Esophagus mucosa (tissue), 1 donor: ENCODE results near the gene OR6N2. TPM values are rescaled to one million over a fixed set of nuclear protein-coding genes. Genes with fewer than 3 reads are reported as not detected.

ENCODE experiments used
- ATAC-seq: fragments of 200-7000 bp; cut with Tn5 transposase; one replicate; pipeline ENCODE4 v1.9.1; 2020
- total RNA-seq: library from RNA; stranded (reverse); gene quantifications from one replicate; pipeline ENCODE4 v1.2.4, GENCODE V29; 2023
- donor health status: DM: yes; HTN: yes; CAD: no.

The OR6N2 gene
- total RNA-seq = not detected

- no peak for ATAC-seq
Observed at GRCh38 chr1:158781104-158781503, at the start of gene OR6N2. Gene OR6N2 (minus strand): TSS chr1:158781204. CDS start chr1:158777635, 3,569 bp downstream.

- ATAC-seq = no peak
Observed at GRCh38 chr1:158830074-158830677, 49.2 kb upstream of the OR6N2 start.

DNA sequence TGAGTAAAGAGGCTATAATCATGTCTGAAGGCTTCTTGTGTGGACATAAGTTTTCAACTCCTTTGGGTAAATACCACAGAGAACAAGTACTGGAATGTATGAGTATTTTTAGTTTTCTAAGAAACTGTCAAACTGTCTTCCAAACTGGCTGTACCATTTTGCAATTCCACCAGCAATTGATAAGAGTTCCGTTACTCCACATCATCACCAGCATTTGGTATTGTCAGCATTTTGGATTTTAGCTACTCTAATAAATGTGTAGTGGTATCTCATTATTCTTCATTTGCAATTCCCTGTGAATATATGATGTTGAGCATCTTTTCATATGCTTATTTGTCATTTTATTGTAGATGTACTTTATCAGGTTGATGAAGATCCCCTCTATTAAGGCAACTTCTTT is 40.7 kb upstream of the OR6N2 start:
- ATAC-seq = no peak

GRCh38 chr1:158819461-158820443 is 38.7 kb upstream of the OR6N2 start:
- no peak for ATAC-seq

GRCh38 chr1:158818975-158819431 is 38.0 kb upstream of the OR6N2 start:
- ATAC-seq = no peak

GRCh38 chr1:158818560-158818959 is 37.6 kb upstream of the OR6N2 start:
- ATAC-seq = no peak

- no peak for ATAC-seq
Observed at GRCh38 chr1:158814970-158815369, 34.0 kb upstream of the OR6N2 start.

GRCh38 chr1:158813164-158813563 is 32.2 kb upstream of the OR6N2 start:
- no peak for ATAC-seq

GRCh38 chr1:158812336-158812735 is 31.3 kb upstream of the OR6N2 start:
- ATAC-seq = no peak

GRCh38 chr1:158810311-158810710 is 29.3 kb upstream of the OR6N2 start:
- no peak for ATAC-seq

- no peak for ATAC-seq
Observed at GRCh38 chr1:158809862-158810261, 28.9 kb upstream of the OR6N2 start.

- ATAC-seq = no peak
Observed at GRCh38 chr1:158809256-158809655, 28.3 kb upstream of the OR6N2 start.

DNA sequence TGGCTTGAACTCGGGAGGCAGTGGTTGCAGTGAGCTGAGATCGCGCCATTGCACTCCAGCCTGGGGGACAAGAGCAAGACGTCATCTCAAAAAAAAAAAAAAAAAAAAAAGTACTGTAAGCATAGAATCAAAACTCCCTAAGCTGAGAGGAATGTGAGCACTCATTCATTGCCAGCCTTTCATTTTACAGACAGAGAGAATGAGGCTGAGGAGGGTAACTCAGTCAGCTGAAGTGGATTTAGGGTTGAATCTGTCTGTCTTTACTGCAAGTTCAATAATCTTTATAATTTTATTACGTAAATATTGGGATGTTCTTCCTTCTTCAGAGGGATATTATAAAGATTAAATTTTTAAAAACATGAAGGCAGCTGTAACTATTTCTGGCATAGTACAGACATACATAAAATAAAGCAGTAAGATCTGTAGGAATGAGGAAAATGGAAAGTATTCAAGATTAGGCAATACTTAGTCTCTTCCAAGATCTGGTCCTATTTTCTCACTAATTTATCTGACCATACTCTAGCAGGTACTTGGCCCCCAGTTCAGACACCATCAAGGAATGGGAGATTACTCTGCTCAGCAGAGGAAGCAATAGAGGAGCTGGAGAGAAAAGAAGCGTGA is 26.0 kb upstream of the OR6N2 start:
- ATAC-seq = no peak

GRCh38 chr1:158803678-158804077 is 22.7 kb upstream of the OR6N2 start:
- no peak for ATAC-seq

GRCh38 chr1:158801396-158801795 is 20.4 kb upstream of the OR6N2 start:
- no peak for ATAC-seq

DNA sequence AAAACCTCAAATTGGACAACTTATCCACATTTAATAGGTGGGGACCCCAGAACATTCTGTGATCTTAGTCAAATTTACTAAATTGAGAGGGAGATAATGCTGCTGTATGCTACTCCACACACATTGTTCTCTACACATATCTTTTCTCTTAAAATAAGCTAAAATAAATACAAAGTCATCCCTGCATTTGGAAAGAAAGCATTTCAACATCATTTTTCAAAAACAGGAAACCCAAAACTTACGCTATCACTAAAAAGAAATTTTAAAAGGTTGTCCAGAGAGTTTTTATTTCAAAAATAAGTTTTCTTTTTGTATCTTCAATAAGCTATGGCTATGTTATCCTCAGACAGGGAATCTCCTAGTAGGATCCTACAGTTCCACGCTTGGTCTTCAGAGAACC is 19.5 kb upstream of the OR6N2 start:
- no peak for ATAC-seq

DNA sequence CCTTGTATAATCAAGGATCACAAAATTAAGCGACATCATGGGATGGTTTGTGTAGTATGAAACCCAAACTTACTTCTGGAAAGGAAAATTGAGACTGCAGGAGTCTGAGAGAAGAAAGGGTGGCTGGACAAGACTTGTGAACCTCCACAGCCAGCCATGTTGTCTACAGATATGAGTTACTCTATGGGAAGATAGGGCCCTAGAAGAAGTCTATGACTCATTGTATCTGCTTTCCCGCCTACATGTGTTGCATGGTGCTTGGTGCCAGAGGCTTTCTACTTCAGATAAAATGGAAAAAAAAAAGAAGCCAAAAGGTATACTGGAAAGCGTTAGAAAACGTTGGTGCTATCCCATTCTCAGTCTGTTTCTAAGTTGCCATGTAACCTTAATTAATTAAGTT is 18.7 kb upstream of the OR6N2 start:
- no peak for ATAC-seq

DNA sequence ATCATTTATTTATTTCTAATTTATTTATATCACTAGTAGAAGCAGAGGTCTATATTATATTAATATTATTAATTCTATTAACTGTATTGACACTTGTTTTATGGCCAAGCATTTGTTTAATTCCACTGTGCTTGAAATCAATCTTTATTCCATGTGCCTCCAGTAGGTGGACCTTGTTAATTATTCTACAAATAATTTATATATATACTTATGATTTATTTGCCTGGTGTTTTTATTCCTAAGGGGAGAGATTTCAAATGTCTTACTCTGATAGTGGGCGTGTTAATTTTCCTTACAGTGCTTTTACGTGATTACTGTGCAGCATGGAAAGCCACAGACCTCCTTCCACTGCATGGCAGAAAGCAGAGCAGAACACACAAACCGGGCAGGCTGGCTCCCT is 17.5 kb upstream of the OR6N2 start:
- no peak for ATAC-seq

DNA sequence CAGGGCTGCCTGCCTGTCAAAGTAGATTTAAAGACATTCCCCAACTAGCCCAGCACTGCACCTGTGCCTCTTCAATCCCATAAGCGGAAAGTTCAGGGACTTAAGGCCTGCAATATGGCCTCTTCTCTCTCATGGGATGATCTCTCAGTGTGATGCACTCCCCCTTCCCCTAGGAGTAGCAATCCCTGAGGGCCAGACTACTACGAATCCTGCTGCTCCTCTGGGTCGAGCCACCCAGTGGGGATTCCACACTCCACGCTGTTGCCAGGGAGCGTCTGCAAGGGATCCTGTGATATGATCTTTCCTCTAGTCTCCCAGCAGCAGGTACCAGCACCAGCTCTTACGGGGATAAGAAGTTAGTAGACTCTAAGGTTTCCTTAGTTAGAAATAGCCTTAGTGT is 13.2 kb upstream of the OR6N2 start:
- ATAC-seq = no peak

DNA sequence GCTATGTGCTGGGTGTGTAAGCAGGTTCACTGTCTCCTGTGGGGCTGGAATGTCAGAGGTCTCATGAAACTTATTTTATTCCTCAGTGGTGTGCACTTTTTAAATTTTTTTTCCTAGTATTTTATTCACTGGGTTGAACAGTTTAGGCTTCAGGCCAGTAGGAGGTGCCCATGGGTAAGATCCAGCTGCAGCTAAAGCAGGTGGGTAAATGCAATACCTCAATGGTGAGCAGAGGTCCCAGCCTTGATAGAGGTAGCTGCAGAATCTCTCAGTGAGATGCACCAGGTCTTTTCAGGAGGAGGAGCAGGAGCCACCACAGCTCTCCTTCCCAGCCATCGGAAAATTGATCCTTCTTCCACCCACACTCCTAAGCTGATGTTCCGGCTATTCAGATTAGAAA is 12.6 kb upstream of the OR6N2 start:
- no peak for ATAC-seq

GRCh38 chr1:158771950-158772866 is 8.8 kb downstream of the OR6N2 start, which contains the start of gene OR6N1:
Gene OR6N1 (minus strand): TSS chr1:158772195. CDS start chr1:158766682, 5,513 bp downstream.
- no peak for ATAC-seq

DNA sequence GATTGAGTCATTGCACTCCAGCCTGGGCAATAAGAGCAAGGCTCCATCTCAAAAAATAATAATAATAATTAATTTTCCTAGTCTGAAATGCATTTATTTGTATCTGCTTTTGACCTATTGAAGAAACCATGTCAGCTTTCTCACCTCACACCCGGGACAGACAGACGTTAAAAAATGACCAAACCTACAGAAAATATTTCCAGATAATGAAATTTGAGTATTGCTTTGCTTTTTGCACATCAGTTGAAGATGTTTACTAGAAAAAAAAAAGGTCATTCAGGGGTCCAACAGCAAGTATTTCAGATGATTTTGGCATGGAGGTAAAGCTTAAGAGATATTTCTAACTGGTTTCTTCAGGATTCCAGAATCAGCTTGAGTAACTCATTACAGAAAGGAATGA is 26.6 kb downstream of the OR6N2 start, which contains the start of gene OR6K6:
Gene OR6K6, plus strand, starts transcription at position 301 of the 400 bp plus-strand sequence. CDS start 168 bp downstream, outside the sequence.
- ATAC-seq = no peak
